ENCODE measurements around the gene CLEC2L.

DNA sequence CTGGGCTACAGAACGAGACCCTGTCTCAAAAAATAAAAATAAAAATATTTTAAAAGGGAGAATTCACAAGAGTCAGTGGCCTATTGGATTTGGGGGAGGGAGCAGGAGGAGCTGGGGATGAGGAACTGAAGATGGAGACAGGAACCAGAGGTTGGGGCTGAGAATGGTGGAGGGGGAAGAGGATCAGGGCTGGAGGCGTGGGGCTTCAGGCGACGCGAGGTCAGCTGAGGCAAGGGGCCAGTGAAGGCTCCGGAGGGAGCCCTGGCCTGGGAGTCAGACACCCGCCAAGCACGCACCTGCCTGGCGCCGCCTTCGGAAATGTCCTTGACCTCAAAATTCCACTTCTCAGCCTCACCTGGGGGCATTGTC lies 671 bp upstream of the CLEC2L start:
- TF ChIP-seq CTCF (IDR thresholded peaks at IDR 0.05; ENCODE audit: poor library complexity, severe bottlenecking) (no peak), MXI1 (conservative IDR thresholded peaks at IDR 0.05; ENCODE audit: poor library complexity, severe bottlenecking) (no peak), EZH2 (IDR thresholded peaks at IDR 0.05; ENCODE audit: borderline replicate concordance, insufficient read depth, low read length, poor library complexity, severe bottlenecking) (no peak)

Measured in neural cell (in vitro differentiated cells).